SK-N-SH treated with all-trans-retinoic acid at 6 μM for 48 hours (cell line): ENCODE results near the gene OAS2.

Source experiments
- ATAC-seq: fragments of 200-7000 bp; cut with Tn5 transposase; 3 replicates; pipeline ENCODE4 v1.9.1; 2020; ENCODE audit warnings: mild to moderate bottlenecking, moderate library complexity
- ARNTL ChIP-seq: fragments of 450-650 bp; formaldehyde crosslinking; IDR thresholded peaks from 2 replicates; pipeline ENCODE4 v1.5.0; 2020; ENCODE audit warnings: low read depth, mild to moderate bottlenecking, moderate library complexity, borderline replicate concordance
- BACH2 ChIP-seq: fragments of 250-450 bp; sonication (Bioruptor Pico); IDR thresholded peaks from 2 replicates; pipeline ENCODE4 v1.9.0; 2021; ENCODE audit warnings: mild to moderate bottlenecking, borderline replicate concordance
- CSDC2 ChIP-seq: fragments of 250-450 bp; sonication (Bioruptor Pico); IDR thresholded peaks from 2 replicates; pipeline ENCODE4 v1.5.0; 2020; ENCODE audit warnings: mild to moderate bottlenecking, moderate library complexity
- ESRRG ChIP-seq: fragments of 250-450 bp; sonication (Bioruptor Pico); IDR thresholded peaks from 2 replicates; pipeline ENCODE4 v1.6.1; 2021; ENCODE audit warnings: mild to moderate bottlenecking
- ISL1 ChIP-seq: fragments of 250-450 bp; sonication (Bioruptor Pico); IDR thresholded peaks from 2 replicates; pipeline ENCODE4 v2.1.2; 2022; ENCODE audit warnings: mild to moderate bottlenecking, moderate library complexity
- OSR1 ChIP-seq: fragments of 250-450 bp; sonication (Bioruptor Pico); IDR thresholded peaks from 2 replicates; pipeline ENCODE4 v1.8.0; 2022; ENCODE audit warnings: moderate library complexity, mild to moderate bottlenecking, inconsistent platforms
- PPARA ChIP-seq: fragments of 250-450 bp; sonication (Bioruptor Pico); IDR thresholded peaks from 2 replicates; pipeline ENCODE4 v1.5.0; 2020; ENCODE audit warnings: mild to moderate bottlenecking, borderline replicate concordance
- RARB ChIP-seq: fragments of 250-450 bp; sonication (Bioruptor Pico); IDR thresholded peaks from 2 replicates; pipeline ENCODE4 v1.8.0; 2021; ENCODE audit warnings: mild to moderate bottlenecking, moderate library complexity
- SNAI2 ChIP-seq: fragments of 250-450 bp; sonication (Bioruptor Pico); IDR thresholded peaks from 2 replicates; pipeline ENCODE4 v1.5.0; 2020; ENCODE audit warnings: mild to moderate bottlenecking, moderate library complexity
- TCF4 ChIP-seq: fragments of 250-450 bp; sonication (Bioruptor Pico); IDR thresholded peaks from 2 replicates; pipeline ENCODE4 v1.8.0; 2021; ENCODE audit warnings: mild to moderate bottlenecking, moderate library complexity, borderline replicate concordance
- ZC3H10 ChIP-seq: fragments of 250-450 bp; sonication (Bioruptor Pico); IDR thresholded peaks from 2 replicates; pipeline ENCODE4 v1.5.1; 2021; ENCODE audit warnings: mild to moderate bottlenecking, moderate library complexity
- ZFP3 ChIP-seq: fragments of 250-450 bp; sonication (Bioruptor Pico); IDR thresholded peaks from 2 replicates; pipeline ENCODE4 v1.5.0; 2020; ENCODE audit warnings: mild to moderate bottlenecking, moderate library complexity
- ZNF565 ChIP-seq: fragments of 450-650 bp; formaldehyde crosslinking; conservative IDR thresholded peaks from 2 replicates; pipeline ENCODE4 v1.5.0; 2020; ENCODE audit warnings: low read depth, mild to moderate bottlenecking, moderate library complexity
- ZNF70 ChIP-seq: fragments of 450-650 bp; formaldehyde crosslinking; IDR thresholded peaks from 2 replicates; pipeline ENCODE4 v1.5.0; 2020; ENCODE audit warnings: mild to moderate bottlenecking, moderate library complexity
- ZNF8 ChIP-seq: fragments of 450-650 bp; formaldehyde crosslinking; IDR thresholded peaks from 2 replicates; pipeline ENCODE4 v1.5.0; 2020; ENCODE audit warnings: mild to moderate bottlenecking, moderate library complexity
- TF ChIP-seq, protein P1 (sequence below): fragments of 250-450 bp; sonication (Bioruptor Pico); IDR thresholded peaks from 2 replicates; pipeline ENCODE4 v1.8.0; 2020; ENCODE audit warnings: mild to moderate bottlenecking, moderate library complexity, borderline replicate concordance
- TF ChIP-seq, protein P2 (sequence below): fragments of 250-450 bp; sonication (Bioruptor Pico); IDR thresholded peaks from 2 replicates; pipeline ENCODE4 v1.5.0; 2020; ENCODE audit warnings: mild to moderate bottlenecking, moderate library complexity
- TF ChIP-seq, protein P3 (sequence below): fragments of 250-450 bp; sonication (Bioruptor Pico); IDR thresholded peaks from 2 replicates; pipeline ENCODE4 v1.5.1; 2020; ENCODE audit warnings: low read depth, mild to moderate bottlenecking, moderate library complexity
- TF ChIP-seq, protein P4 (sequence below): fragments of 250-450 bp; sonication (Bioruptor Pico); IDR thresholded peaks from 2 replicates; pipeline ENCODE4 v1.8.0; 2021; ENCODE audit warnings: low read depth, mild to moderate bottlenecking, moderate library complexity, borderline replicate concordance

OAS2 gene

DNA sequence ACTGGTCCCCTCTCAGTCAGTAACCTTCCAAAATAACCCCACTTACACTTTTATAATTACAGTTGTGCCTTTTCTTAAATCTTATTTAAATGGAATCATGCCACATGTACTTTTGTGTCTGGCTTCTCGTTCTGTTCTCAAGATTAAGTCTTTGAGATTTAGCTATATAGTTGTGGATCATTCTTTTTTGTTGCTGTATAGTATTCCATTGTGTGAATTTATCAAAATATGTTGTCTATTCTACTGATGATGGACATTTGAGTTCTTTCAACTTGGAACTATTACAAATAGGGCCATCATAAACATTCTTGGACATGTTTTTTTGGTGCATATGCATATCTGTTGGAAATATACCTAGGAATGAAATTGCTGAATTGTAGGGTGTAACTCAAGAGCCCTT, 31.0 kb upstream of the OAS2 start:
- ATAC-seq, result no peak
- TF ChIP-seq, protein P1, sequence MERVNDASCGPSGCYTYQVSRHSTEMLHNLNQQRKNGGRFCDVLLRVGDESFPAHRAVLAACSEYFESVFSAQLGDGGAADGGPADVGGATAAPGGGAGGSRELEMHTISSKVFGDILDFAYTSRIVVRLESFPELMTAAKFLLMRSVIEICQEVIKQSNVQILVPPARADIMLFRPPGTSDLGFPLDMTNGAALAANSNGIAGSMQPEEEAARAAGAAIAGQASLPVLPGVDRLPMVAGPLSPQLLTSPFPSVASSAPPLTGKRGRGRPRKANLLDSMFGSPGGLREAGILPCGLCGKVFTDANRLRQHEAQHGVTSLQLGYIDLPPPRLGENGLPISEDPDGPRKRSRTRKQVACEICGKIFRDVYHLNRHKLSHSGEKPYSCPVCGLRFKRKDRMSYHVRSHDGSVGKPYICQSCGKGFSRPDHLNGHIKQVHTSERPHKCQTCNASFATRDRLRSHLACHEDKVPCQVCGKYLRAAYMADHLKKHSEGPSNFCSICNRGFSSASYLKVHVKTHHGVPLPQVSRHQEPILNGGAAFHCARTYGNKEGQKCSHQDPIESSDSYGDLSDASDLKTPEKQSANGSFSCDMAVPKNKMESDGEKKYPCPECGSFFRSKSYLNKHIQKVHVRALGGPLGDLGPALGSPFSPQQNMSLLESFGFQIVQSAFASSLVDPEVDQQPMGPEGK (CRISPR knock-in tag), result no peak
- TF ChIP-seq ARNTL (CRISPR knock-in tag), result no peak
- TF ChIP-seq, protein P2, sequence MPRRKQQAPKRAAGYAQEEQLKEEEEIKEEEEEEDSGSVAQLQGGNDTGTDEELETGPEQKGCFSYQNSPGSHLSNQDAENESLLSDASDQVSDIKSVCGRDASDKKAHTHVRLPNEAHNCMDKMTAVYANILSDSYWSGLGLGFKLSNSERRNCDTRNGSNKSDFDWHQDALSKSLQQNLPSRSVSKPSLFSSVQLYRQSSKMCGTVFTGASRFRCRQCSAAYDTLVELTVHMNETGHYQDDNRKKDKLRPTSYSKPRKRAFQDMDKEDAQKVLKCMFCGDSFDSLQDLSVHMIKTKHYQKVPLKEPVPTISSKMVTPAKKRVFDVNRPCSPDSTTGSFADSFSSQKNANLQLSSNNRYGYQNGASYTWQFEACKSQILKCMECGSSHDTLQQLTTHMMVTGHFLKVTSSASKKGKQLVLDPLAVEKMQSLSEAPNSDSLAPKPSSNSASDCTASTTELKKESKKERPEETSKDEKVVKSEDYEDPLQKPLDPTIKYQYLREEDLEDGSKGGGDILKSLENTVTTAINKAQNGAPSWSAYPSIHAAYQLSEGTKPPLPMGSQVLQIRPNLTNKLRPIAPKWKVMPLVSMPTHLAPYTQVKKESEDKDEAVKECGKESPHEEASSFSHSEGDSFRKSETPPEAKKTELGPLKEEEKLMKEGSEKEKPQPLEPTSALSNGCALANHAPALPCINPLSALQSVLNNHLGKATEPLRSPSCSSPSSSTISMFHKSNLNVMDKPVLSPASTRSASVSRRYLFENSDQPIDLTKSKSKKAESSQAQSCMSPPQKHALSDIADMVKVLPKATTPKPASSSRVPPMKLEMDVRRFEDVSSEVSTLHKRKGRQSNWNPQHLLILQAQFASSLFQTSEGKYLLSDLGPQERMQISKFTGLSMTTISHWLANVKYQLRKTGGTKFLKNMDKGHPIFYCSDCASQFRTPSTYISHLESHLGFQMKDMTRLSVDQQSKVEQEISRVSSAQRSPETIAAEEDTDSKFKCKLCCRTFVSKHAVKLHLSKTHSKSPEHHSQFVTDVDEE, result no peak
- no peak for TF ChIP-seq ZC3H10 (CRISPR knock-in tag)
- TF ChIP-seq, protein P3, sequence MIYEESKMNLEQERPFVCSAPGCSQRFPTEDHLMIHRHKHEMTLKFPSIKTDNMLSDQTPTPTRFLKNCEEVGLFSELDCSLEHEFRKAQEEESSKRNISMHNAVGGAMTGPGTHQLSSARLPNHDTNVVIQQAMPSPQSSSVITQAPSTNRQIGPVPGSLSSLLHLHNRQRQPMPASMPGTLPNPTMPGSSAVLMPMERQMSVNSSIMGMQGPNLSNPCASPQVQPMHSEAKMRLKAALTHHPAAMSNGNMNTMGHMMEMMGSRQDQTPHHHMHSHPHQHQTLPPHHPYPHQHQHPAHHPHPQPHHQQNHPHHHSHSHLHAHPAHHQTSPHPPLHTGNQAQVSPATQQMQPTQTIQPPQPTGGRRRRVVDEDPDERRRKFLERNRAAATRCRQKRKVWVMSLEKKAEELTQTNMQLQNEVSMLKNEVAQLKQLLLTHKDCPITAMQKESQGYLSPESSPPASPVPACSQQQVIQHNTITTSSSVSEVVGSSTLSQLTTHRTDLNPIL (CRISPR knock-in tag), result no peak
- no peak for TF ChIP-seq CSDC2 (CRISPR knock-in tag)
- TF ChIP-seq RARB (CRISPR knock-in tag), result no peak
- no peak for TF ChIP-seq SNAI2 (CRISPR knock-in tag)
- no peak for TF ChIP-seq ZFP3
- TF ChIP-seq ZNF565 (CRISPR knock-in tag), result no peak
- TF ChIP-seq ZNF70 (CRISPR knock-in tag), result no peak

DNA sequence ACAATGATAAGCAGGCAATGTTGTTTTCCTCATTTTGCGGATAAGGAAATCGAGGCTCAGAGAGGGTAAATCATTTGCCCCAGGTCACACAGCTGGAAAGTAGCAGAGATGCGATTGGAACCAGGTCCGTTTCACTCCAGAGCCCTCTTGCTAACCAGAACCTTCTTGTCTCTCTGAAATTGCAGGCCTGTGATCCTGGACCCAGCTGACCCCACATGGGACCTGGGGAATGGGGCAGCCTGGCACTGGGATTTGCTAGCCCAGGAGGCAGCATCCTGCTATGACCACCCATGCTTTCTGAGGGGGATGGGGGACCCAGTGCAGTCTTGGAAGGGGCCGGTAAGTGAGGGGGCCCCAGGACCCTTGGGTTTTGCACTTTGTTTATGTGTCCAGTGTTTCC, 30.6 kb upstream of the OAS2 start:
- no peak for ATAC-seq
- TF ChIP-seq OSR1 (CRISPR knock-in tag) (no peak), ZNF70 (CRISPR knock-in tag) (no peak), PPARA (CRISPR knock-in tag) (no peak), TCF4 (no peak), ISL1 (CRISPR knock-in tag) (no peak), ZNF8 (CRISPR knock-in tag) (no peak), CSDC2 (CRISPR knock-in tag) (no peak), ESRRG (no peak), RARB (CRISPR knock-in tag) (no peak), BACH2 (CRISPR knock-in tag) (no peak), SNAI2 (CRISPR knock-in tag) (no peak), ZFP3 (no peak)
- TF ChIP-seq, protein P1 (CRISPR knock-in tag), result no peak
- TF ChIP-seq, protein P4, sequence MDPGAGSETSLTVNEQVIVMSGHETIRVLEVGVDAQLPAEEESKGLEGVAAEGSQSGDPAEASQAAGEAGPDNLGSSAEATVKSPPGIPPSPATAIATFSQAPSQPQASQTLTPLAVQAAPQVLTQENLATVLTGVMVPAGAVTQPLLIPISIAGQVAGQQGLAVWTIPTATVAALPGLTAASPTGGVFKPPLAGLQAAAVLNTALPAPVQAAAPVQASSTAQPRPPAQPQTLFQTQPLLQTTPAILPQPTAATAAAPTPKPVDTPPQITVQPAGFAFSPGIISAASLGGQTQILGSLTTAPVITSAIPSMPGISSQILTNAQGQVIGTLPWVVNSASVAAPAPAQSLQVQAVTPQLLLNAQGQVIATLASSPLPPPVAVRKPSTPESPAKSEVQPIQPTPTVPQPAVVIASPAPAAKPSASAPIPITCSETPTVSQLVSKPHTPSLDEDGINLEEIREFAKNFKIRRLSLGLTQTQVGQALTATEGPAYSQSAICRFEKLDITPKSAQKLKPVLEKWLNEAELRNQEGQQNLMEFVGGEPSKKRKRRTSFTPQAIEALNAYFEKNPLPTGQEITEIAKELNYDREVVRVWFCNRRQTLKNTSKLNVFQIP (CRISPR knock-in tag), result no peak
- TF ChIP-seq, protein P3 (CRISPR knock-in tag), result no peak
- TF ChIP-seq, protein P2, result no peak
